Activated CD4-positive, alpha-beta memory T cell treated with anti-CD3 and anti-CD28 coated beads, Interleukin-2, amount 10 ng/mL, durations not matched to agents 7 days and 5 days (primary cell): ENCODE measurements around the gene ITGB2. TPM values are rescaled to one million over a fixed set of nuclear protein-coding genes. Genes with fewer than 3 reads are reported as not detected.

ENCODE experiments used
- CTCF ChIA-PET: fragments of 350-600 bp; sonication (Branson Sonifier 250); formaldehyde crosslinking; loops from one replicate; lab custom pipeline; 2021; ENCODE audit warnings: antibody characterized with exemption, inconsistent platforms; lab: Charles Lee
- POLR2A ChIA-PET: fragments of 350-600 bp; sonication (Branson Sonifier 250); formaldehyde crosslinking; loops from one replicate; lab custom pipeline; 2021; ENCODE audit warnings: antibody characterized with exemption; lab: Charles Lee
- DNase-seq: peaks from one replicate; pipeline ENCODE4 v3.0.0-alpha.2; 2020
- H3K27ac Mint-ChIP-seq: one replicate; pipeline ENCODE4 v1.8.0; 2021; ENCODE audit warnings: mild to moderate bottlenecking, mixed read lengths
- H3K27me3 Mint-ChIP-seq: one replicate; pipeline ENCODE4 v1.8.0; 2021; ENCODE audit warnings: mixed read lengths
- H3K36me3 Mint-ChIP-seq: one replicate; pipeline ENCODE4 v1.8.0; 2021; ENCODE audit warnings: low read depth, mixed read lengths
- H3K4me1 Mint-ChIP-seq: one replicate; pipeline ENCODE4 v1.8.0; 2021; ENCODE audit warnings: mixed read lengths
- H3K4me3 Mint-ChIP-seq: one replicate; pipeline ENCODE4 v1.8.0; 2021; ENCODE audit warnings: mild to moderate bottlenecking, mixed read lengths
- H3K9me3 Mint-ChIP-seq: one replicate; pipeline ENCODE4 v1.8.0; 2021; ENCODE audit warnings: mixed read lengths
- total RNA-seq, 2 experiments: library from RNA; stranded (reverse); gene quantifications; one replicate each; pipeline ENCODE4 v1.2.3, GENCODE V29; 2021

The ITGB2 gene
- total RNA-seq, 2 experiments from 2014 or later, result 631 to 642 TPM

DNA sequence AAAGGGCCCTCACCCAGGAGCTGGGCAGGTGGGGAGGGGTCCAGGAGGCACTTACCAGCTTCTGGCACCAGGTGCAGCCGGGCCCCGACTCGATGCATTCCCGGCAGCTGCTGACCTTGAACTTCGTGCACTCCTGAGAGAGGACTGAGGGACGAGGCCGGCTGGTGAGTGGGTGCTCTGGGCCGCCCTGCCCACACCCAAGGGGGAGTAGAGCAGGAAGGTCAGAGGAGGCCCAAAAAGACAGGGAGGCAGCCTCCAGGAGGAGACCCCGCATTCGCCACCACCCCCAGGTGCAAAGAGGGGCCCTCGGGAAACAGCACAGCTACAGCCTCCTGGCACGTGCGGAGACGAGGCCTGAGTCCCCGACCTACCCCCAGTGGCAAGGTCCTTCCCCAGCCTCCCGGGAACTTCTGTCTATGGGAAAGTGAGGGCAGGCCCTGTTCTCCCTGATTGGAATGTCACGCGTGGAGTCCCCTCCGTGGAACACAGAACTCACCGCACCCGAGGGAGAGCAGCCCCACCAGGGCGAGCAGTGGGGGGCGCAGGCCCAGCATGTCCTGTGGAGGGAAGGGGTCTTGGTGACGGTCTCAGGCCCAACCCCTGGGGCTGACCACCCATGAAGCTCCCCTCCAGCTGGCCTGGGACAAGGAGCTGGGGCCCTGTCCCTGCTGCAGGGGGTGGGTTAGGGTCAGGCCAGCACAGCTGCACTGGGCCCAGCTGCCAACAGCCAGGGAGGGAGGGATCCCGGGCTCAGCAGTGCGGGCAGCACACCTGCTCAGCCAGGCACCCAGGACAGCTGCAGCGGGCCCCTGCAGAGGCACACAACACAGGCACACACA, 10.3 kb downstream of the ITGB2 start:
- ChIA-PET CTCF (interaction anchor here (1.4 to 2.3 kb wide), 3 partner anchors 13 to 17 kb away, joined by 4 to 8 read pairs (median 8); no protein-coding TSS in a partner anchor), POLR2A (interaction anchor here (1.5 to 5.6 kb wide), 5 partner anchors 9 to 109 kb away, joined by 3 to 38 read pairs (median 8); partner anchors contain the start of genes ITGB2, PTTG1IP and UBE2G2)
- Mint-ChIP-seq H3K27ac (peak overlapping the region; percentile 89), H3K9me3 (no peaks in the 10 kb centered on the region), H3K4me3 (no peak overlapping the region), H3K27me3 (no peaks in the 10 kb centered on the region), H3K4me1 (peaks cover 63% of the 10 kb centered on the region), H3K36me3 (peaks cover 65% of the 10 kb centered on the region)
- DNase-seq, result no peak

DNA sequence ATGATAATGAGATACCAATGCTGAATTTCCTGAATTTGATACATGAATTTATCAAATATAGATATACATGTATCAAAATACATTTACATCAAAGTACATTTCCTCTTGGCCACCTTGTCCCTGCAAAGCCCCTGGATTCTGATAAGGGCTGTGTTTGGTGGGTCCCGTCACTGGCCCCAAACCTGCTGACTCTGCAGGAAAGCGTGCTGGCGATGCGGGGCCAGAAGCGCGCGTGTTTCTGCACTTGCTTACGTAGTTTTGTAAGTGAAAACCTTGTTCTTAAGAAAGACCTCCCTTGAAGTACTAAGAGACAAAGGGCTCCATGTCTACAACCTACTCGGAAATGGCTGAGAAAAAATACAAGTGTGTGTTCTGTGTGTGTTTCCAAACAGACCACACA, 11.0 kb downstream of the ITGB2 start:
- H3K9me3 Mint-ChIP-seq, result no peaks in the 10 kb centered on the region
- ChIA-PET CTCF (interaction anchor here (2.2 kb wide), 1 partner anchor 12 kb away, joined by 8 read pairs; no protein-coding TSS in a partner anchor), POLR2A (interaction anchor here (5.6 kb wide), 1 partner anchor 13 kb away, joined by 38 read pairs; no protein-coding TSS in a partner anchor)
- H3K4me1 Mint-ChIP-seq, result peaks cover 56% of the 10 kb centered on the region
- peaks cover 64% of the 10 kb centered on the region for H3K36me3 Mint-ChIP-seq
- DNase-seq, result no peak
- H3K4me3 Mint-ChIP-seq, result no peak overlapping the region
- no peaks in the 10 kb centered on the region for H3K27me3 Mint-ChIP-seq
- H3K27ac Mint-ChIP-seq, result peak overlapping the region; percentile 64

DNA sequence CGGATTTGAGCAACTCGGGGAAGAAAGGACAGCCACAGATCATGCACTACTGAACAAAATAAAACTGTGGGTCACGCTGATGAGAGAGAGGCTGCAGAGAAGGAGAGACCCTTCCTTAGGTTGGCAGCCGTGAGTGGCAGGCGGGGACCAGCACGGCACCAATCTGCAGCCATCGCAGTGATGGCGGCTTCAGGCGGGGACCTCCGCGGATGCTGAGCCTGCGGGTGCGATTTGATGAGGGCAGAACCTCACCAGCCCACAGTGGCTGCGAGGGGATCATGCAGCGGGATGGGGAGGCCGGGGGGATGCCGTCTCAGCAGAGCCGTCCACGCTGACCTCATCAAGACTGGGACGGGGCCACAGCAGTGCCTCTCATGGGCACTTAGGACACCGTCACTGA, 11.8 kb downstream of the ITGB2 start:
- Mint-ChIP-seq H3K4me3 (no peak overlapping the region), H3K27me3 (no peaks in the 10 kb centered on the region), H3K27ac (peak overlapping the region; percentile 64), H3K36me3 (peaks cover 66% of the 10 kb centered on the region), H3K4me1 (peaks cover 53% of the 10 kb centered on the region), H3K9me3 (peaks cover 2% of the 10 kb centered on the region)
- ChIA-PET POLR2A (no interaction called here), CTCF (no interaction called here)
- DNase-seq, result no peak

DNA sequence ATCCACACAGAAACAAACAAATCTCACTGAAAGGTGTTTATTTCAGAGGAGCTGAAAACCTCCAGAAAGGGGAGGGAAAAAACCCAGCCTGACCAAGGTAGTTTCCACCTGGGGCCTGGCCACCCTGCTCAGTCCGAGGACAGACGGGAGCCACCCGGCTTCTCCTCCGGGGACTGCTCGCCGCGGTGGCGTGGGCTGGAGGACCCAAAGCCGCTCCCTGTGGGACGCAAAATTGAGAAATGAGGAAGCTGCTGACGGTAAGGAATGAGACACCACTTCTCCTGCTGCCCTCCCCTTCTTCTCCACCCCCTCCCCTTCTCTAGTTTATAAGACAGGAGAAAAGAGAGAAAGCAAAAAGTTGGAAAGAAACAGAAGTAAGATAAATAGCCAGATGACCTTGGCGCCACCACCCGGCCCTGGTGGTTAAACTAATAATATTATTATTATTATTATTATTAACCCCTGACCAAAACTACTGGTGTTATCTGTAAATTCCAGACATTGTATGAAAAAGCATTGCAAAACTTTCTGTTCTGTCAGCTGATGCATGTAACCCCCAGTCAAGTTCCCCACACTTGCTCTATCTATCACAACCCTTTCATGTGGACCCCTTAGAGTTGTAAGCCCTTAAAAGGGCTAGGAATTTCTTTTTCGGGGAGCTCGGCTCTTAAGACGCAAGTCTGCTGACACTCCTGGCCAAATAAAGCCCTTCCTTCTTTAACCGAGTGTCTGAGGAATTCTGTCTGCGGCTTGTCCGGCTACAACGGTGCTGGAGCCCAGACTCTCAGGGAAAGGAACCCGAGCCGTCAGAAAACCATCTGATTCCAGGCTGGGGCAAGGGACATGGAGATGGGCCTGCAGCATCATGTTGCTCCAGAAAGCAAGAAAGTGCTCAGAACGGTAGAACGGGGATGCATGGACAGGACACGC, 12.5 kb downstream of the ITGB2 start:
- no peak for DNase-seq
- ChIA-PET CTCF (no interaction called here), POLR2A (interaction anchor here (1.4 to 2.6 kb wide), 2 partner anchors 11 kb away, joined by 3 to 14 read pairs; no protein-coding TSS in a partner anchor)
- Mint-ChIP-seq H3K9me3 (peaks cover 2% of the 10 kb centered on the region), H3K36me3 (peaks cover 73% of the 10 kb centered on the region), H3K4me3 (no peak overlapping the region), H3K27me3 (no peaks in the 10 kb centered on the region), H3K4me1 (peaks cover 48% of the 10 kb centered on the region), H3K27ac (no peak overlapping the region)

DNA sequence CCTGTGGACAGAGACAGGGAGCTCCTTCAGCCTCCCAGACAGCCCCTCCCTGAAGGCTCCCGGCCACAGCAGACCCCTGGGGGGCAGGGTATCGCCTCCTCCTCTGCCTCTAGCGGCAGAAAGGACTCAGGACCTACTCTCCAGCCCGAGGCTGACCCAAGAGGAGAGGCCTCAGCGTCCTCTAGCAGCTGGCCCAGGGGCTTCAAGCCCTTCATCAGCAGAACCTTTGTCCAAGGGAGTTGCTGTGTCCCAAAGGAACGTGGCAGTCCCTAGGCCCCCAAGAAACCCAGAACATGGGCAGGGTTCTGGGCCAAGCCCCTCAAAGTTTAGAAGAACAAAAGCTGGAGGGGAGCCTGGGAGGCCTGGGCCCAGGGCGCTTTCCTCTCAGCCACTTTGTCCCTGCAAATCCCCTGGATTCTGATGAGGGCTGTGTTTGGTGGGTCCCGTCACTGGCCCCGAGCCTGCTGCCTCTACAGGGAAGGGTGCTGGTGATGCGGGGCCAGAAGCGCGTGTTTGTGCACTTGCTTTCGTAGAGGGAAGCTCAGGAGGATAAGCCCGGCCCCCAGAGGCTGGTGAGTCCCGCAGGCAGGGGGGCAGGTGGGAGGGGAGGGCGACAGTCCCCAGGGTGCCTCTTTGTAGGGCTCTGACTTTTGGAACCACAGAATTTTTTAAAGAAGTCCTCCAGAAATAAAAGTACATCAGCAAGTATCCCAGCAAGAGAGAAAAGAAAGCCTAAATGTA, 13.3 kb downstream of the ITGB2 start:
- Mint-ChIP-seq H3K9me3 (peaks cover 2% of the 10 kb centered on the region), H3K27ac (no peak overlapping the region)

DNA sequence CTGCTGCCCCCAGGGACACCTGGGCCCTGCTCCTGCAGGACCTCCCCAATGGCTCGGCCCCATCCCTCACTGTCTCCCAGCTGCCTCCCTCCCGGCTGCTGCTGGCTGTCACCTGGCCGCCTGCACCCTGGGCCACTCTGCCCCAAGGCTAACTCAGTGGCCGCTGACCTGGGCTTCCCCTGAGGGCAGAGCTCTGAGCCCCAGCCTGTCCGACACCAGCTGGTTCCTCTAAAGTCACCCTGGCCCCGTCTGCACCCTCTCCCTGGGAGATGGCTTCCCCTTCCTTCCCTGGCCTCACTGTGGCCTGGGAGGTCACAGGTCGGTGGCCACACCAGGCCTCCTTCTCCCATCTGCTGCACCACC, 15.0 kb downstream of the ITGB2 start:
- H3K9me3 Mint-ChIP-seq, result peaks cover 2% of the 10 kb centered on the region
- peaks cover 81% of the 10 kb centered on the region for H3K36me3 Mint-ChIP-seq
- ChIA-PET POLR2A (interaction anchor here (1.0 to 2.6 kb wide), 2 partner anchors 9 to 21 kb away, joined by 3 to 14 read pairs; no protein-coding TSS in a partner anchor), CTCF (no interaction called here)
- no peak overlapping the region for H3K27ac Mint-ChIP-seq
- H3K4me1 Mint-ChIP-seq, result peaks cover 28% of the 10 kb centered on the region
- no peak overlapping the region for H3K4me3 Mint-ChIP-seq
- no peaks in the 10 kb centered on the region for H3K27me3 Mint-ChIP-seq
- no peak for DNase-seq

More for the DNA sequence above, 13.3 kb downstream of the ITGB2 start:
- no peaks in the 10 kb centered on the region for H3K27me3 Mint-ChIP-seq
- H3K4me3 Mint-ChIP-seq, result no peak overlapping the region
- H3K4me1 Mint-ChIP-seq, result peaks cover 45% of the 10 kb centered on the region
- no peak for DNase-seq
- peaks cover 81% of the 10 kb centered on the region for H3K36me3 Mint-ChIP-seq
- CTCF ChIA-PET, result no interaction called here
- POLR2A ChIA-PET, result interaction anchor here (1.4 to 2.6 kb wide), 2 partner anchors 10 to 12 kb away, joined by 3 to 14 read pairs; no protein-coding TSS in a partner anchor

DNA sequence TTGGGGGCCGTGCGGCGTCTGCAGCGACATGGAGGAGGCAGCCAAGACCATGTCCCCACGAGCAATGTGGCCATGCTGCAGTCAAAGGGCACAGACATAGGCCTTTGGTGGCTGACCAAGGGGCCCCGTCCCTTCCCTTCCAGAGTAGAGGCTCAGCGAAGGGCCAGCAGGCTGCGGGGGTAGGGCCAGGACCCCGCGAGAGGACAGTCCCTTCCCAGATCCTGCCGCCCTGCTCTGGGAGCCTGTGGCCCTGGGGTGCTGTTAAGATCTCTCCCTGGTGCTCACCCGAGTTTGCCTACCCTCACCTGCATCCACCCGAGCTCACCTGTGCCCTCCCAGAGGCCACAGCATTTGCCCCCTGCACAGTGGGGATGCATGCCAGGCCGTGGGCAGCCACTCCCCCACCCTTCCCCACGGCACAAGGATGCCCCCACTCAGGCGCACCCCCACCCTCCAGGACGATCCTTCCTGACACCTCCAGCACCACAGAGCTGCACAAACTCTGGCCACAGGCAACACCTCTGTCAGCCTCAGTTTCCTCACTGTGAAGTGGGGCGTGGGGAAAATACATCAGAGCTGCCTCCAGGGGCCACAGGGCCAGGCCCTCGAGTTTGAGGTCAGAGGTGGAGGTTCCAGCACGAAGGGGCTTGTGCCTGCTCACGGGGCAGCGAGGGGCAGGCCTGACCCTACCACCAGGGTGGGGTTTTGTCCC, 15.5 kb downstream of the ITGB2 start:
- DNase-seq, result no peak
- Mint-ChIP-seq H3K27ac (no peak overlapping the region), H3K4me1 (peaks cover 24% of the 10 kb centered on the region), H3K27me3 (no peaks in the 10 kb centered on the region), H3K9me3 (peaks cover 2% of the 10 kb centered on the region), H3K36me3 (peaks cover 83% of the 10 kb centered on the region), H3K4me3 (no peak overlapping the region)
- ChIA-PET POLR2A (interaction anchor here (2.6 kb wide), 1 partner anchor 8 kb away, joined by 14 read pairs; no protein-coding TSS in a partner anchor), CTCF (no interaction called here)

DNA sequence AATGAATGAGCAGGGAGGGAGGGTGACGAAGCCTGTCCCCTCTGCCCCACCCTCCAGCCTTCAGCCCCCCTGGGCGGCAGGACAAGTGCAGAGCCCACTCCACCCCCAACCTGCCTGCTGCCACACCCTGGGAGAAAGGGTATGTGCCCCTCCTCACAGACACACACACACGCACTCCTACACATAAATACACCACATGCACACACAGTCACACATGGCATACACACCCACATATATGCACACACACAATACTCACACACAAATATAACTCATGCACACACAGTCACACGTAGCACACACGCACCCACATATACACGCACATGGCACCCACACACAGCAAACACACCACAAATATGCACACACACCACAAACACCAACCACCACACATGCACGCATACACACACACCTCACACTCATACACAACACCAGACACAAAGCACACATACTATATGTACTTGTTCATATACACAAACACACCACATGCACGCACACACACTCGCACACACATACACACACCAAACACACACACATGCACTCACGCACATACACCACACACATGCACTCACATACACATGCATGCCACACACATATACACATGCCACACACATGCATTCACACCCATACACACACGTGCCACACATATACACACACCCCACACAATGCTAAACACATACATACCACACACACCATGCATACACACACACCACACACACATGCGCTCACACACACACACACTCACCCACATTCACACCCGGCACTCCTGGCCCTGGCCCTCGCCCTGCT, 16.4 kb downstream of the ITGB2 start:
- Mint-ChIP-seq H3K4me3 (no peak overlapping the region), H3K36me3 (peaks cover 81% of the 10 kb centered on the region), H3K4me1 (peaks cover 18% of the 10 kb centered on the region), H3K9me3 (peaks cover 2% of the 10 kb centered on the region), H3K27me3 (no peaks in the 10 kb centered on the region), H3K27ac (no peak overlapping the region)
- no peak for DNase-seq
- ChIA-PET POLR2A (no interaction called here), CTCF (no interaction called here)

DNA sequence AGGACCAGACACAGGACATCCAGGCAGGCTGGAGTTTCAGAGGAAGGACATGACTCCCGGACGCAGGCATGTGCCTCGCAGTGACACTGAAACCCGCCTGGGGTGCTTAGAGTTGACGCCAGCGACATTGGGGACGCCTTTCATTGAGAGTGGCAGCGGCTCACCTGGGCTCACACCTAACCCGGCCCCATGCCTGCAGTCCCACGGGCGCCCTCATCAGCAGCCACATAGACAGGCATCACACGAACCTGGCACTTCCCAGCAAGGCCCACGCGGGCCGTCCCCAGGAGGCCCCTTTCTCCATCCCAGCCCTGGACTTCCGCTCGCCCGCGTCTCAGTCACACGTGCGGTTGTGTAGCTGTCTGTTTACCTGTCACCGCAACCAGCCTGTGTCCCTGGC, 17.0 kb downstream of the ITGB2 start:
- Mint-ChIP-seq H3K27me3 (no peaks in the 10 kb centered on the region), H3K27ac (no peak overlapping the region), H3K36me3 (peaks cover 79% of the 10 kb centered on the region), H3K9me3 (peaks cover 2% of the 10 kb centered on the region), H3K4me3 (no peak overlapping the region), H3K4me1 (peaks cover 15% of the 10 kb centered on the region)
- POLR2A ChIA-PET, result no interaction called here
- DNase-seq, result no peak
- CTCF ChIA-PET, result no interaction called here

DNA sequence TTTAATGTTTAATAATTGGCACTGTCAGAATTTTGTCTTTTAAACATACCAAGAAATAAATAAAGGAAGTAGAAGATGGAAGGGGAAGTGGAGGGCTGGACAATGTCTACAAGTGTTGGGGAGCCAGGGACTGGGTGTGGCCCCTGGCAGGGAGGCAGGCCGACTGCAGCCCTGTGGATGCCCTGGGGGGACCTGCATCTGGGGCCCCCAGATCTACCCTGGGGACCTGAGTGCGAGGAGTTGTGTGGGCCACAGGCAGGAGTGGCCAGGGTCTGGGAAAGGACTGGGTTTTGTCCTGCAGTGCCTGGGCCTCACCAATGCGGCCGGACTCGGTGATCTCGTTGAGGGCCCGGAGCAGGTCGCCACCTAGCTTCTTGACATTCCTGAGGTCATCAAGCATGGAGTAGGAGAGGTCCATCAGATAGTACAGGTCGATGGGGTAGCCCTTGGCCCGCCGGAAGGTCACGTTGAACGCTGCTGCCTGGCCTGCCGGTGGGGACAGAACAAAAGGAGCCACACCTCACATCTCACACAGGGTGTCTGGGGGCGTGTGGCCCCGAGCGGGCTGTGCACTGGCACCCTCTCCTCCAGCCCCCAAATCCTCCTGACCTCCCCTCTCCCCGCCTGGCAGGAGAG, 17.5 kb downstream of the ITGB2 start:
- no peaks in the 10 kb centered on the region for H3K27me3 Mint-ChIP-seq
- no peak overlapping the region for H3K27ac Mint-ChIP-seq
- peaks cover 81% of the 10 kb centered on the region for H3K36me3 Mint-ChIP-seq
- CTCF ChIA-PET, result no interaction called here
- POLR2A ChIA-PET, result no interaction called here
- peaks cover 16% of the 10 kb centered on the region for H3K4me1 Mint-ChIP-seq
- no peak for DNase-seq
- H3K4me3 Mint-ChIP-seq, result no peak overlapping the region
- H3K9me3 Mint-ChIP-seq, result peaks cover 2% of the 10 kb centered on the region
